Activated naive CD4-positive, alpha-beta T cell treated with anti-CD3 and anti-CD28 coated beads, Interleukin-2, amount 50 U/mL, for 16 hours (primary cell): ENCODE measurements around the gene GULP1.
"Not testable (repeated sequence)": the region's sequence is repeated elsewhere in the genome, so short reads cannot be mapped to it uniquely, and the experiment has no call there.

Experiments used
- DNase-seq: peaks from one replicate; pipeline ENCODE4 v3.0.0-alpha.2; 2020

Gene GULP1

GRCh38 chr2:188569431-188570165, 277.9 kb downstream of the GULP1 start:
- no peak for DNase-seq

DNA sequence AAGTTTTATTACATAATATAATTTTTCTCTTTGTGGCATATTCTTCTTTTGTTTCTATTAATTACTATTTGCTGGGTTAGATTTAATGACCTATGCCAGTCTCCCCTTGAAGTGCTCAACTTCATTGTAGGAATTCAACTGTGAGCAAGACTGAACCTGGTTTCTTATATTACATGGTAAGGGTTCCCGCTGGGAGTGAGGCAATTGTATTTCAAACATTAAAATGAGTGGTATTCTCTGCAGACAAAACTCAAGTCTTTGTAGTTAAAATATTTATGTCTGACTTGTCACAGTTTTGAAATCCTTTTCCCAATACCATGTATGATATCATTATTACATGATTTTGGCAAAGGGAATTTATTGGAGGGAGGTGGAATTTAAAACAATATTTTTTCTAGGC, 278.7 kb downstream of the GULP1 start:
- no peak for DNase-seq

DNA sequence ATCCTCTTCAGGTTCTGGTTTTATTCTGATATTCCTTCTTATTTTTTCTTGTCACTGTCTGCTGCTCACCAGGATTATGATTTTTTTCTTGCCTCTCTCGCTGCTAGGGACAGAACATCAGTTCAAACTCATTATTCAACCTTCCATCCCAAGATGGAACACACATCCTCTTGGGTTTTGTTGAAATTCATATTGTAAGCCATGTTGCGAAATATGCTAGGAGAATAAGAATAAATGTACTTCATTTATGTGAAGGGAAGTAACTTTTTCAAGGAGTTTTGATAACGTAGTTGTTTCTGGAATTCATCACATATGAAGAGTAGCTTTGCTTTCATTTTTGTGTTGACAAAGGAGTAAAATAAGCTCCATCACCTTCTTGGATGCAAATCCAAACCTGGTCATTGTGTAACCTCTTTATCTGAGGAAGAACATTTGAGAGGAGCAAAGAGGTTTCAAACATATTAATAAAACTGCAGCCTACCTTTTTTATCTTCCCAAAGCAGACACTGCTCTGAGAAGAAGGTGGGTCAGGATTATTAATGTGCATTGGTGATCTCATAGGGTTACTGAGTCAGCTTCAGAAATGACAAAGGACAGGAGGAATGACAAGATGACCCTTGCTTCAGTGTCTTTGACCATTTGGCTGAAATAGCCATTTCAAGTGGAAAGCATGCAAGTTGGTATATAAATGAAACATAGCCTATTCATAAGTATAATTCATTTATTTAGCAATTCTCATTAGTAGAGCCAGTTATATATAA, 280.0 kb downstream of the GULP1 start:
- DNase-seq = no peak

- no peak for DNase-seq
These were observed 280.9 kb downstream of the GULP1 start for GRCh38 chr2:188572592-188572991.

GRCh38 chr2:188573453-188573852, 281.8 kb downstream of the GULP1 start:
- no peak for DNase-seq

GRCh38 chr2:188576006-188576405, 284.3 kb downstream of the GULP1 start:
- no peak for DNase-seq

GRCh38 chr2:188576651-188577050, 285.0 kb downstream of the GULP1 start:
- DNase-seq = no peak

DNA sequence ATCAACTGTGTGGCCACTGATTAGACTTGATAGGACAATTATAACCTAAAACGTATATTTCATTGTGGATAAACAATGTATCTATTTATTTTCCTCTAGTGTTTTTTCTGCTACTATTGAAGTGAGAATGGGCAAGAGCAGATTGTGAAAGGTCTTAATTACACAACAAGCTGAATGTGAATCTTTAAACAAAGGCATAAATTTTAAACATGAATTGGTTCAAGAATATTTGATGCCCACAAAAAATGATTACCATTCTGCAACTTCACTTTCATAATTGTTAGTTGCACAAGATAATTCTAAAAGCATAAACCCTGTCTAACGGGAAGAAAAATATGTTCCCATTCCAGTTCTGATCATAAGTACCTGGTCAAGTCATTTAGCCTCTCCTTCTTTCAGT, 285.6 kb downstream of the GULP1 start:
- DNase-seq = no peak

GRCh38 chr2:188580738-188581137, 289.1 kb downstream of the GULP1 start:
- DNase-seq = no peak

DNA sequence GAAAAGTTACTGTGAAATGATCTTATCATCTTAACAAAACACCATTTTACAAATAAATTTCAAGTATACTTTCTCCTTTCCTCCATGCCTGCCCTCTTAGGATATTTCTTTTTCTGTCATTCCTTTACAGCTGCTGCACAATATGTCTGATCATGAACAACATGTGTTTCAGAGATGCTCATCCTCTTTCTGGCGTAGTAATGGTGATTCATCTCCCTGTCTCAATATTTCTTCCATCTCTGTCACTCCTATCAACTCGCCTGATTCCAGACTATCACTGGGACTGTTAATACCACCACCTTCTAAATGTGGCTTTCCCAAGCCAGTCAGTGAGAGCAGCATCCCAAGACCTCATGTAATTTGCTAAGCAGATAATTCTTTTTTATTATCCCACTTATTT, 290.5 kb downstream of the GULP1 start:
- DNase-seq = no peak

- DNase-seq = no peak
These were observed 296.6 kb downstream of the GULP1 start for GRCh38 chr2:188588235-188588634.

DNA sequence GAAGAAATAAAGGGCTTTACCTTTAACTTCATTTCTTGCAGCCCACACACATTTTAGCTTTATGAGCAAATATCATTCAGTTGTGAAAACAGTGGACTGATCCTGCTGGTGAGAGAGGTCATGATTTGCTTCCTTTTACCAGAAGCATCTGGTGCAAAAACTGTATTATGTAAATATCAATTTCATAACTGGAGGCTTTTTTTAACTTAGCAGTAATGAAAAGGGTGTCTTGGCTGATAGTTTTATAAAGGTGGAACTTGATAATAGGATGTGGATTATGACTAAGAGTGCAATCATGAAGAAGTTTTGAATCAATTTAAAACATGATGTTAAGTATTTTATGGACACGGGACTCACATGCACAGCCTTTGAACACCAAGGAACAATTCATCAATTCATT, 304.4 kb downstream of the GULP1 start:
- DNase-seq = no peak

DNA sequence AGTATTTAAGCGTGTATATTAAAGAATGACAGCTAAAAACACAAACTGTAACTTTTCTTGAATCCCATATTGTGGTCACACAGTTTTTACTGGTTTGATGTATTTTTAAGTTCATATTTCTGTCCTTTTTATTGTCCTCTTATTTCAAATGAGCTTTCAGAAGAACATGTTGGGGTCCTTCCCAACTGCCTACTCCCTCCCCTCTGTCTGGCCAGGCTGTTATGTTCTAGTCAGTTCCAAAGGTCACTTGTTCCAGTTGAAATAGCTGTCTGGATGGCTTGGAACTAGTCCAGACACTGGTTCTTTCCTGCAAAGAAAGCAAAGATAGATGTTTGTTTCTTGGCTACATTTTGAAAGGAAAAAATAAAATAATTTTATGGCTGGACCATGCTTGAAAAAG, 306.9 kb downstream of the GULP1 start:
- DNase-seq = no peak

DNA sequence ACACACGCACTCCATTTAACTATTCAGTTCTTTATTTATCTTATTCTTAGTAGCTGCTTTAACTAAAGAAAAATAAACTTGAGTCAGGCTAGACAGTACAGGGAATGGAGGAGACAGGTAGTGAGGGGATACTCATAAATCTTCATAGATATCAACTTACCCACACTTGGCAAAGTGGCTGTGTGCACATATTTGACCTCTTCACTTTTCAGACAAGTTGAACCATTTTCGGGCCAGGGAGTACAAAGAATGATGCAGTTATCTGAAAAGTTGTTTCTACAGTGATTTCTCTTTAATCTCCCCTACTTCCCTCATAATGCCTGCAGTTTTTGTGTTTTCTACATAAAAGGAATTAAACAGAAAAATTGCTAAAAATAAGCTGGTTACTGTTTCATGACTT, 307.5 kb downstream of the GULP1 start:
- DNase-seq = no peak

GRCh38 chr2:188600536-188601210, 309.0 kb downstream of the GULP1 start:
- no peak for DNase-seq

- no peak for DNase-seq
These were observed 309.7 kb downstream of the GULP1 start for GRCh38 chr2:188601391-188601790.

- DNase-seq = no peak
These were observed 310.3 kb downstream of the GULP1 start for GRCh38 chr2:188601927-188602326.

- no peak for DNase-seq
These were observed 312.9 kb downstream of the GULP1 start for GRCh38 chr2:188604579-188604978.

DNA sequence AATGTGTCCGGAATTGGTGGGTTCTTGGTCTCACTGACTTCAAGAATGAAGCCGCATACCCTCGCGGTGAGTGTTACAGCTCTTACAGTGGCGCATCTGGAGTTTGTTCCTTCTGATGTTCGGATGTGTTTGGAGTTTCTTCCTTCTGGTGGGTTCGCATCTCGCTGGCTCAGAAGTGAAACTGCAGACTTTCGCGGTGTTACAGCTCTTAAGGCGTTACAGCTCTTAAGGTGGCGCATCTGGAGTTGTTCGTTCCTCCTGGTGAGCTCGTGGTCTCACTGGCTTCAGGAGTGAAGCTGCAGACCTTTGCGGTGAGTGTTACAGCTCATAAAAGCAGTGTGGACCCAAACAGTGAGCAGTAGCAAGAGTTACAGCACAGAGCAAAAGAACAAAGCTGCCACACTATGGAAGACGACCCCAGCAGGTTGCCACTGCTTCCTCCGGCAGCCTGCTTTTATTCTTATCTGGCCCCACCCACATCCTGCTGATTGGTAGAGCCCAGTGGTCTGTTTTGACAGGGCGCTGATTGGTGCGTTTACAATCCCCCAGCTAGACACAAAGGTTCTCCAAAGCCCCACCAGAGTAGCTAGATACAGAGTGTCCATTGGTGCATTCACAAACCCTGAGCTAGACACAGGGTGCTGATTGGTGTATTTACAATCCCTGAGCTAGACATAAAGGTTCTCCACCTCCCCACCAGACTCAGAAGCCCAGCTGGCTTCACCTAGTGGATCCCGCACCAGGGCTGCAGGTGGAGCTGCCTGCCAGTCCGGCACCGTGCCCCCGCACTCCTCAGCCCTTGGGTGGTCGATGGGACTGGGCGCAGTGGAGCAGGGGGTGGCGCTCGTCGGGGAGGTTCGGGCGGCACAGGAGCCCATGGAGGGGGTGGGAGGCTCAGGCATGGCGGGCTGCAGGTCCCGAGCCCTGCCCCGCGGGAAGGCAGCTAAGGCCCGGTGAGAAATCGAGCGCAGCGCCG, 314.2 kb downstream of the GULP1 start:
- DNase-seq = not testable (repeated sequence)

DNA sequence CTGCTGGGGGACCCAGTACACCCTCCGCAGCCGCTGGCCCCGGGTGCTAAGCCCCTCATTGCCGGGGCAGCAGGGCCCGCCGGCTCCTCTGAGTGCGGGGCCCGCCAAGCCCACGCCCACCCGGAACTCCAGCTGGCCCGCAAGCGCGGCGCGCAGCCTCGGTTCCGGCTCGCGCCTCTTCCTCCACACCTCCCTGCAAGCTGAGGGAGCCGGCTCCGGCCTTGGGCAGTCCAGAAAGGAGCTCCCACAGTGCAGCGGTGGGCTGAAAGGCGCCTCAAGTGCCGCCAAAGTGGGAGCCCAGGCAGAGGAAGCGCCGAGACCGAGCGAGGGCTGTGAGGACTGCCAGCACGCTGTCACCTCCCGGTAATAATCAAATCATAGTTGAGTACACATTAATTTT, 314.9 kb downstream of the GULP1 start:
- DNase-seq = not testable (repeated sequence)

- DNase-seq = no peak
These were observed 315.8 kb downstream of the GULP1 start for GRCh38 chr2:188607501-188607900.

GRCh38 chr2:188609321-188610049, 317.8 kb downstream of the GULP1 start:
- DNase-seq = no peak
